Activated CD8-positive, alpha-beta memory T cell treated with anti-CD3 and anti-CD28 coated beads, Interleukin-2, amount 50 U/mL, for 4 hours (primary cell): ENCODE data around the gene RFXAP.

Experiments
- DNase-seq: peaks from one replicate; pipeline ENCODE4 v3.0.0-alpha.2; 2020

RFXAP gene

GRCh38 chr13:36817996-36818803 is 822 bp upstream of the RFXAP start:
- DNase-seq: no peak

GRCh38 chr13:36819739-36820090 is 693 bp downstream of the RFXAP start:
- DNase-seq: no peak

- no peak for DNase-seq
Measured at GRCh38 chr13:36820222-36820621, 1.2 kb downstream of the RFXAP start.

DNA sequence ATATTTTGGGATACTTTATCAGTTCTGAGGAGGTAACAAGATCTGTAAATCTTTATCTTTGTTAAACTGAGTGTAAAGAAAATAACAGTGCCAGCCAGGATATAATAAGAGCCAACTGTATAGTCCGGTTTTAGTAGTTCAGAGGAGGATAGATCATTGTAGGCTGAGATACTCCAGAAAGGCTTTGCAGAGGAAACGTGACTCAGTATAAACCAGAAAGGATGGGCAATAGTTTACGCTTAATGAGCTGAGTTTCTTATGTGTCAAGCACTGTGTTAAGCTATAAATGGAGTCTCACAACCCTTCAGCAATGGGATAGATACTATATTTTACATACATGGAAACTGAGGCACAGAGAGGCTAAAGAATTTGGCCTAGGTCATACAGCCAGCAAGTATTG is 3.8 kb downstream of the RFXAP start:
- no peak for DNase-seq

DNA sequence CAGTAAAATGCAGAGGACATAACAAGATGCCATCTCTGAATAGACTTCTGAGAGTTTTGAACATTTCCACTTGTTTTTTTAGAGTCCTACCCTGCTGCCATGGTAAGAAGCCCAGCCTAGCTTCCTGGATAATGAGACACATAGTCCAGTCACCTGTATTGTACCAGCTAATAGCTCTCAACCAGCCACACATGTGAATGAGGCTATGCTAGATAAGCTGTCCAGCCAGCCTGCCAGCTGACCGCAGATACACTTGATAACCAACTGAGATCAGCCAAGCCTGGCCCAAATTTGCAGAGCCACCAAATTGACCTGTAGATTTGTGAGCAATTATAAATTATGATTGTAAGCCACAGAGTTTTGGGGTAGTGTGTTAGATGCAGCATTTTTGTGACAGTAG is 10.7 kb downstream of the RFXAP start:
- DNase-seq: no peak

GRCh38 chr13:36831291-36831690 is 12.3 kb downstream of the RFXAP start:
- no peak for DNase-seq

- no peak for DNase-seq
Measured at GRCh38 chr13:36834299-36834698, 15.3 kb downstream of the RFXAP start.

DNA sequence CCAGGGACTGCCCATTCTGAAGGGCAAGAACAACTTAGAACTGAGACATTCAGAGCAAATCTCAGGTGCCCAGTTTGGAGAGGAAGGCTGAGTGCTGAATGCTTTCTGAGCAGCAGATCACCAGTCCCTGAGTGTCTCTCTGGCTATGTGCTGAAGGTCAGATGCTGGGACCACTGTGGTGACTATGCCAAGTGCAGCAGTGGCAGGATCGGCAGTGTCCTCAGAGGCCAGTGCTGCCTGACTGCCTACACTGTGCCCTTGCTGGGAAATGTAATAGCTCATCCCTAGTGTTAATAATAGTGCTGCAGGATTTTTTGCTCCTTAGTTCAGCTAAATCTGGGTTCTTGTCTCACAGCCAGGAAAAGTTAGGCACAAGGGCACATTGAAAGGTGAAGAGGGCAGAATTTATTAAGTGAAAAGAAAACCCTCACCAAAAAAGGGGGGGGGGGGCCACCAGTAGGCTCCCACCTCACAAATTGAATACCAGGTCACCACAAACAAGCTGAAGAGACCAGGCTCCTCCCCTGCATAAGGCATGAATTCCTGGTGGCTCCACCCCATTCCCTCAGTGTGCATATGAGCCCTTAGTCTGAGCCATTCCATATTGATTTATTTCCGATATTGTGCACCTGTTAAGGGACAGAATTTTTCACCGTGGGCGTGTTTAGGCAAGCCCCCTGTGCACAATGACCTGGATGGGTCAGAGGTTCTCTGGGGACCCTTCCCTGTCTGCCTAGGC is 18.5 kb downstream of the RFXAP start:
- DNase-seq: no peak

DNA sequence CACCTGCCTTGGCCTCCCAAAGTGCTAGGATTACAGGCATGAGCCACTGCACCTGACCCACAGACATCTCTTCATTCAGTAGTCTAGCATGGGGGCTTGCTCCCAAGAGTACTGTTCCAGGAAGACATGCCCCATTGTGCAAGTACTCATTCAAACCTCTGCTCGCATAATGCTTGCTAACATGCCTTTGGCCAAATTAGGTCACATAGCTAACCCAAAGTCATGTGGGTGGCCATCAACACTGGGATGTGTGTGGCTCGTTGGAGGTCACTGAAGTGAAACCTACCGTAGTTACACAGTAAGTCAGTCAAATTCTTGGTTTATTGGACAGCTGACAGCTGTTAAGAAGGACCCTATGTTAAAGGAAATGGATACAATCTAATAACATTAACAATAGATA is 20.3 kb downstream of the RFXAP start:
- DNase-seq: no peak

DNA sequence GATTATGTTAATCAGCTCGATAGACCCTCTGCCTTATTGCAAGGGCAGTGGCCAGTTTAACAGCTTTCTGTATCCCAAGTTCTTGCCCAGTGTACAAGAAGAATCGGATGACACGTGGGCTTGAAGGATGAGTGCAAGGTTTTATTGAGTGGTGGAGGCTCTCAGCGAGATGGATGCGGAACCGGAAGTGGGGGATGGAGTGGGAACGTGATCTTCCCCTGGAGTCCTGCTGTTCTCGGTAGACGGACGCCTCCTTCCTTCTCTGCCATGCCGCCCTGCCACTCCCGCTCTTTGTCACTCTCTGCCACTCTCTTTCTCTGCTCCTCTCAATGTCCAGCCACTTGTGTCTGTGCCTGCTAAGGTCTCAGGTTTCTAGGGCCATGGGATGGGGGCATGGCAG is 21.0 kb downstream of the RFXAP start:
- DNase-seq: no peak

GRCh38 chr13:36840718-36841250 is 21.8 kb downstream of the RFXAP start:
- DNase-seq: no peak

DNA sequence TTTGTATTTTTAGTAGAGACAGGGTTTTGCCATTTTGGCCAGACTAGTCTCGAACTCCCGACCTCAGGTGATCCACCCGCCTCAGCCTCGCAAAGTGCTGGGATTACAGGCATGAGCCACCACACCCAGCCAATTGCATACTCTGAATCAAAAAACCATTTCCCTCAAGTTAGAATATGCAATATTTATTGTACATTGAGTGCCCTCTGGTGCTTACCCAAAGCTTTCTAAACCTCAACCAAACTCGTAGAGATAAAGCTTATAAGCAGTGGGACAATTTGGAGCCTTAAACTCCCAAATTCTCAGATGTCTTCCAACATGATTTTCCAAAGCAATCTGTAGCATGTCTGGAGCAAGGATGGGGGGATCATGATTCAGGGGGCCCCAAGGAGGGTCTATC is 22.4 kb downstream of the RFXAP start:
- DNase-seq: no peak

- DNase-seq: no peak
Measured at GRCh38 chr13:36847606-36848005, 28.6 kb downstream of the RFXAP start.

DNA sequence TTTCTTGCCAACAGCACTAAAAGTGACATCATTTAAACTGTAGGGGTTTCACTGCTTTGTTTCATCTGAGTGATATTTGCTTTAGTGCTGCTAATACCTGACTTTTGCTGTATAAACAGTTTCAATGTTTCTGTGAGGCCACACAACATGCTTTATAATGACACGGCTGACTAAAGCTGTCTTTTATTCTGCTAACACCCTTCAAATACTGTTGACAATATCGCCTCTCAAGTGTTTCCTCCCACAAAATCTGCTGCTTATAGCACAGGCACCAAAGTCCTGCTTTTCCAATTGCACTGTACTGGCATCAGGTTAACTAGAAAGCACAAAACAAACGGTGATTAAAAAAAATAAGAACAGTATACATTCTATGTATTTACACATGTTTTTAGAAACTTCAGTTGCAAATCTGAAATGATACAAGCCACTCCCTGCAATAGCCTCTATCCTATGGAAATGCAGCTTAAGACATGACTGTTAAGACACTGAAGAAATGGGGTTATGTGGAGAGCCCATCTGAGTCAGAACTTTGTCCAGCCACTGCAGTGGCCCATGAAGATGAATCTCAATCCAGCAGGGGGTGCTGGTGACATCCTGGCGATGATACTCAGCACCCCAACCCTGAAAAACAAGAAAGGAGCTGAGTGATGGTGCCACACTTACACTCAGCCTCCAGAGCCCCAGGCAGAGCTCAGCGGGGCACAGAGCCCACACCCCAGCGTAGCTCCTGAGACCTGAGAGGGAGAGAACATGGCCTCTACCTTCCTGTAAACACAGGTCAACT is 29.4 kb downstream of the RFXAP start:
- no peak for DNase-seq

DNA sequence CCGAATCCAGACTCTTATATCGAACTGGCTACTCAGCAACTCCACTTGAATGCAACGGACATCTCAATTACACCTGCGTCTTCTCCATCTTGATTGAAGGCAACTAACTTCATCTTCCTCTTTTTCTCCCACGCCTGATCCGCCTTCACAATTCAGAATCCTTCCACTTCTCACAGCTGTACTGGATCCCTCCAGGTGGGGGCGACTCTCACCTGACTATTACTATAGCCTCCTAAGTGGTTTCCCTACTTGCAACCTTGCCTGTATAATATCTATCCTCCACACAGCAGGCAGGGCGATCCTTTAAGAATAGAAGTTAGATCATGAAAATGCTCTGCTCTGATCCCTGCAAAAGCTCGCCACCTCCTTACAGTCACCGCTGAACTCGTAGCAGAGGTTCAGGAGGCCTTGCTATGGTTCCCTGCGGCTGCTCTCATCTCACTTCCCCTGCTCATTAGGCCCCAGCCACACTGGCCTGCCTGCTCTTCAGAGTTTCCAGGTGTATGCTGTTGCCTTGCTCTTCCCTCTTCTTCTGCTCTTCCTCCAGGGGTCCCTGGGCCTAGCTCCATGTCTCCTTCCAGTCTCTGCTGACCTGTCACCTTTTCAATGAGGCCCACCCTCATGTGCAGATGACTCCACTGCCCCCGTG is 31.9 kb downstream of the RFXAP start:
- no peak for DNase-seq

DNA sequence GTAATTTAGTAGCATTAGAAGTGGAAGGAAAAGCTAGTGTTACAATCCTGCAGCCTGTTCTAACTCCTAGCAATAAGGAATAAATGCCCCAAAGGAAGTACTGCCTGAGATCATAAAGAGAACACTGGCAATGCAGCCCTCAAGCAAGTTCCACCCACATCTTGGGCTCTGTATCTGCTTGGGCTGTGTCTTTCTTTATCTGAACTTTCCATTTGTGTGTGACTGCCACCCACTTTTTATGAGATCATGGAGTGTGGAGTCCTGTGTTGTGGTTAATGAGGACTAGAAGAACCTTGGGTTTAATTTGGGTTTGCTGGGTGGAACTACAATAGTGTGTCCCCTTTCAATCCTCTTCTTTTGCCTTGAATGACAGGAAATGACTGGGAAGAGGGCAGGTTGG is 38.2 kb downstream of the RFXAP start:
- no peak for DNase-seq

DNA sequence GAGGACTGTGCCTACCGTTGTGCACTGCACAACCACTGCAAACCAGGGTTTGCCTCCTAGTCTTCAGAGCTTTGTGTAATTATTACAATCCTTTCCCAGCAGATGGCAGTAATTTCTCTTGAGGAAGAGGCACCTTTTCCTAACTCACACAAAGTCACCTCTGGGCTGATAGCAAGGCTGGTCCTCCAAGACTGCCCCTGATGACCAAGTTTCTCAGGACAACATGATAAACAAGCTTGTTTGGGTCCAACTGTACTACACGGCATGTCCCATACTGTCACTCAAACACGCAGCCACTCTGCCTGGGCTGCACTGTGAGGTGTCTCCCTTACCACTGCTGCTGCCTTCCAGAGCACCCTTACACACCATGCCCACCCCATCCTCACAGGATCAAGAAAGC is 39.3 kb downstream of the RFXAP start:
- DNase-seq: no peak

- no peak for DNase-seq
Measured at GRCh38 chr13:36859259-36859658, 40.2 kb downstream of the RFXAP start.

- no peak for DNase-seq
Measured at GRCh38 chr13:36862002-36862685, 43.1 kb downstream of the RFXAP start.

GRCh38 chr13:36862722-36863121 is 43.7 kb downstream of the RFXAP start:
- DNase-seq: no peak

- DNase-seq: no peak
Measured at GRCh38 chr13:36865265-36865664, 46.2 kb downstream of the RFXAP start.

- DNase-seq: no peak
Measured at GRCh38 chr13:36866232-36866631, 47.2 kb downstream of the RFXAP start.
